GM12891 (cell line): ENCODE measurements around the gene LRIG1.

Experiments
- PAX5 ChIP-seq: IDR thresholded peaks from 2 replicates; pipeline ENCODE4 v1.6.1; 2011; ENCODE audit warnings: low read length, moderate library complexity, mild to moderate bottlenecking; ENCODE audit not compliant: insufficient read depth, severe bottlenecking
- SPI1 ChIP-seq: IDR thresholded peaks from 2 replicates; pipeline ENCODE4 v1.6.1; 2011; ENCODE audit warnings: low read depth, low read length, control low read depth
- TAF1 ChIP-seq: IDR thresholded peaks from 2 replicates; pipeline ENCODE4 v1.6.1; 2011; ENCODE audit warnings: low read depth, low read length, control low read depth

- no peak for TF ChIP-seq TAF1
- TF ChIP-seq PAX5 = no peak
- no peak for TF ChIP-seq SPI1
These were observed 36.3 kb downstream of the LRIG1 start for GRCh38 chr3:66464512-66464894.
